Measurements from ENCODE around the gene PPIB.
A peak's percentile ranks its signal among the peaks of the same experiment; 100 is the strongest.

PPIB gene

DNA sequence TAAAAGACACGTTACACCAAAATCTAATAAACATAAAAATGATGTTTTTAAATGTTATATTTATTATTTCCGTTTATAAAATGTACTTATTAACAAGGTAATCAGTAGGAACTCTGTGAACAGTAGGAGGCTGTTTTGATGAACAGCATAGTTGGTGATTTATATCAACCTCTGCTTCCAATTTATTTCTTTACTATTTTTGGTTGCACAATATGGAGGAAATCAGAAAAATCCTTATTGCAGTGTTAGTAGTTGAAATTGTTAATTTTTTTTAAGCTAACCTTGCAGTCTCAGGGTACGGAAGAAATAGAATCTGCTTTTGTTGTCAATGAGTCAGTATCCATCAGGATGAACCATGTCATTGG lies 16.3 kb downstream of the PPIB start:
- no peak overlapping the region for H3K4me3 ChIP-seq (ENCODE audit: low read depth, low read length)
- DNase-seq (ENCODE audit: low read depth) = no peak
- no peak for TF ChIP-seq CTCF (IDR thresholded peaks at IDR 0.05; ENCODE audit: insufficient read depth, low read depth, low read length, missing control alignments)

GRCh38 chr15:64146041-64146440 lies 16.8 kb downstream of the PPIB start:
- no peak for DNase-seq (ENCODE audit: low read depth)
- TF ChIP-seq CTCF (IDR thresholded peaks at IDR 0.05; ENCODE audit: insufficient read depth, low read depth, low read length, missing control alignments) = no peak
- no peak overlapping the region for H3K4me3 ChIP-seq (ENCODE audit: low read depth, low read length)

DNA sequence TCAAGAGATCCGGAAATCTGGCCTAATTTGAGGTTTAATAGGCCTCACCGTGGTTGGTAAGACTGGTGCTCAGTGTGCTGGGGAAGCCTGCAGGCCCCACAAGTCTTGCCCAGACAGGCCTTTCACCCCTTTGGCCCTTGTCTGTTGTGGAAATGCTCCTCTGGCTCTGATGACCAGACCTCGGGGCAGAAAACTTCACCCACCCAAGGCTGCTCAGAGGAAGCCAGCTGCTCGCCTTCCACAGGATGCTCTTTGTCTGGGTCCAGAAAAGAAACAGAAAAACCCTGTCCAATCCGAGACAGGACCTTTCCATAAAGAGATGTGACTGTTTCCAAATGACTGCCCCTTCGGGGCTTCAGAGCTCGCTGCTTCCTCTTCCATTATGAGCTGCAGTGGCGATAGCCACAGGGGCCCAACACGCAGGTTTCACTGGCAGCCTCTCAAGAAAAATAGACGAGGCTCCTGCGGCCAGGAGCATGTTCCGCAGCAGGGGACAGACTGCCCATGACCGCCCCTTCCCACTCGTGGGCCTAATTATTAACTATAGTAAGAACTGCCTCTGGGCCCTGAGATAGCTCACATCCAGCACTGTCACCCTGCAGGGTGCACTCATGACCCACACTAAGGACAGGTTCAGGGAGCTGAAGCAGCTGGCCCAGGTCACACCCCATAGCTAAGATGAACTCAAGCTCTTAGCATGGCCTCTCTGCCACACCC lies 18.1 kb downstream of the PPIB start:
- no peak for TF ChIP-seq CTCF (IDR thresholded peaks at IDR 0.05; ENCODE audit: insufficient read depth, low read depth, low read length, missing control alignments)
- peak overlapping the region; percentile 41 for H3K4me3 ChIP-seq (ENCODE audit: low read depth, low read length)
- peak; percentile 90 for DNase-seq (ENCODE audit: low read depth)

GRCh38 chr15:64144192-64144564 lies 18.6 kb downstream of the PPIB start:
- TF ChIP-seq CTCF (IDR thresholded peaks at IDR 0.05; ENCODE audit: insufficient read depth, low read depth, low read length, missing control alignments) = no peak
- H3K4me3 ChIP-seq (ENCODE audit: low read depth, low read length) = peak overlapping the region; percentile 41
- no peak for DNase-seq (ENCODE audit: low read depth)

DNA sequence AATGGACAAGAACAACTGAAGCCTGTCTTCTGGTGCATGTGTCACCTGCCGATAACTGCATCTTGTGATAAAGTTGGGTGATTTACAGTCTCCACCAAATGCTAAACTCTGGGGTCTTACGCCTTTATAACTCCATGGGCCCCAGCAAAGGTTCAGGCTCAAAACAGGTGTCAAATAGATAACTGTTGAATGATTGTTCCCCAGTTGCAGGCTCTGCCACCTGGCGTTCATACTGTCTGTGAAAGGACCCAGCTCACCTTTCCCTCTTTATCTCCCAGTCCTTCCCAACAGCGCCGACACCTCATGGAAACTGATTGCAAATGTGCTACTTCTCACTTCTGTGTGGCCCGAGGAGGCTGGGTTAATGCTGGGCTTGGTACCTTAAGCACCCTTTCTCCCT lies 19.5 kb downstream of the PPIB start:
- no peak overlapping the region for H3K4me3 ChIP-seq (ENCODE audit: low read depth, low read length)
- no peak for TF ChIP-seq CTCF (IDR thresholded peaks at IDR 0.05; ENCODE audit: insufficient read depth, low read depth, low read length, missing control alignments)
- no peak for DNase-seq (ENCODE audit: low read depth)

- DNase-seq (ENCODE audit: low read depth) = no peak
- H3K4me3 ChIP-seq (ENCODE audit: low read depth, low read length) = no peak overlapping the region
- TF ChIP-seq CTCF (IDR thresholded peaks at IDR 0.05; ENCODE audit: insufficient read depth, low read depth, low read length, missing control alignments) = no peak
Observed at GRCh38 chr15:64141798-64142512, 20.9 kb downstream of the PPIB start.
